ENCODE data around the gene STX1B.
"Not testable (repeated sequence)": the region's sequence is repeated elsewhere in the genome, so short reads cannot be mapped to it uniquely, and the experiment has no call there.

Gene STX1B

DNA sequence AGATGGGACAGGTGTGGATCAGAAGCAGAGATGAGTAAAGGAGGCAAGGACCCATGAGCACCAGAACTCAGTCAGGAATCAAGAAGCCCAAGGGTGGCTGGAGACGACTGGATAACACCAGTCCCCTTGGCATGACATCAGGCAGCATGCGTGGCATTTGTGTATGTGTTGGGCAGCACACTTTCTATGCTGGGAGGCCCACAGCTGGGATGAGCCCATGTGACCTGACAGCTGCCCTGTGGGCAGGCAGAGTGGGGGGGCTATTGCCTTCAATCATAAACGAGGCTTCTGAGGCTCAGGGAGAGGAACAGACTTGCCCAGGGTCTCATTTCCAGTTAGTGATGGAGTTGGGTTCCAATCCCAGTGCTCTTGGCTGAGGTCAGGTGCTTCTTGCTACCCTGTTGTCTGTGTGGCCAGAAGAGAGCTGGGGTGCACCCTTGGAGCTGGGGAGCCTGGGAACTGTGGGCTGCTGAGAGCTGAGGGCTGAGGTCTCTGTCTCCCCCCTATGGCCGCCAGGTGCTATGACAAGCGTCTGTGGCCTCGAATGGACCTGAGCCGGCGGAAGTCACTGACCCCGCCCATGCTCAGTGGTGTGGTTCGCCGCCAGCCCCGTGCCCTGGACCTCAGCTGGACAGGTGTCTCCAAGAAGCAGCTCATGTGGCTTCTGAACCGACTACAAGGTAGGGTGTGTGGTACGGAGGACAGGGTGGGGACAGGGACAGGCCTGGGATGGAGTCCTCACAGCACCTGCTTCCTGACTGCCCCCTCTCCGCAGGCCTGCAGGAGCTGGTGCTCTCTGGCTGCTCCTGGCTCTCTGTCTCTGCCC, 68.6 kb downstream of the STX1B start:
- H3K4me3 ChIP-seq (ENCODE audit: low read depth, low read length): no peak overlapping the region

DNA sequence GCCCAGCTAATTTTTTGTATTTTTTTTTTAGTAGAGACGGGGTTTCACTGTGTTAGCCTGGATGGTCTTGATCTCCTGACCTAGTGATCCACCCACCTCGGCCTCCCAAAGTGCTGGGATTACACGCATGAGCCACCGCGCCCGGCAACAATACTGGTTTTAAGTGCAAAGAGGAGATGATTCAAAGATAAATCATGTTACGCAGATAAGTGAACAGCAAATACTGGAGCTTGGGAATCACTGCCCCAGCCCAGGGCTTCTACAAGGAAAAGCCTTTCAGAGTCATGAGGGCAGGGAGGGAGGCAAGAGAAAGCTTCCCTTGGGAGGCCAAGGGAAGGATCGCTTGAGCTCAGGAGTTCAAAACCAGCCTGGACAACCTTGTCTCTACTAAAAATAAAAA, 70.9 kb downstream of the STX1B start:
- H3K4me3 ChIP-seq (ENCODE audit: low read depth, low read length): not testable (repeated sequence)

More for the DNA sequence above, 68.6 kb downstream of the STX1B start:
- peak; percentile 92 for TF ChIP-seq CTCF (IDR thresholded peaks at IDR 0.05; ENCODE audit: low read depth, low read length)

Measured in WI38 (cell line).